Breast epithelium (tissue), 4 donors: ENCODE results near the gene TOE1. TPM values are rescaled to one million over a fixed set of nuclear protein-coding genes. Genes with fewer than 3 reads are reported as not detected.

Experiments
- DNase-seq, 2 donors: peaks; one replicate each; pipeline ENCODE4 v3.0.0-alpha.2; 2019; ENCODE audit warnings: low spot score in 2 of 2
- H3K27ac ChIP-seq, 2 donors: fragments of 200-600 bp; sonication (generic) in 1 of 2; one replicate each; pipeline ENCODE4 v1.5.1; 2016 to 2019; ENCODE audit warnings: mild to moderate bottlenecking in 1 of 2
- H3K27me3 ChIP-seq, 2 donors: fragments of 200-600 bp; sonication (generic) in 1 of 2; one replicate each; pipeline versions ENCODE4 v1.5.1 to v1.6.0; 2017 to 2019; ENCODE audit warnings: control low read depth in 1 of 2, mild to moderate bottlenecking in 1 of 2
- H3K36me3 ChIP-seq: fragments of 200-600 bp; one replicate; pipeline ENCODE4 v1.5.1; 2019
- H3K4me1 ChIP-seq, 2 donors: fragments of 200-600 bp; sonication (generic); one replicate each; pipeline ENCODE4 v1.5.1; 2016 to 2019; ENCODE audit warnings: control low read depth in 1 of 2
- H3K4me3 ChIP-seq, 3 donors: fragments of 200-600 bp; sonication (generic); 1 replicate in 2 of 3; 2 replicates in 1 of 3; pipeline ENCODE4 v1.5.1; 2016 to 2019; ENCODE audit warnings: mild to moderate bottlenecking in 3 of 3, moderate library complexity in 2 of 3
- H3K9me3 ChIP-seq, 2 donors: fragments of 200-600 bp; sonication (generic) in 1 of 2; one replicate each; pipeline ENCODE4 v1.5.1; 2016 to 2019; ENCODE audit warnings: control low read depth in 1 of 2
- POLR2A ChIP-seq: fragments of 450-650 bp; IDR thresholded peaks from one replicate; pipeline ENCODE4 v1.6.1; 2016; ENCODE audit warnings: antibody characterized with exemption, mild to moderate bottlenecking, moderate library complexity
- POLR2AphosphoS5 ChIP-seq, 3 donors: sonication (generic); formaldehyde crosslinking; IDR thresholded peaks; one replicate each; pipeline ENCODE4 v1.6.1; 2017; ENCODE audit warnings: antibody characterized with exemption in 3 of 3
- intact Hi-C: fragments of 100-400 bp; cut with DNase I; formaldehyde crosslinking; loops from one replicate; pipeline ENCODE4 v1.15.1; 2023; ENCODE audit warnings: low total_unique reads
- total RNA-seq, 3 donors: library from RNA; depleted of rRNA; stranded (reverse); fragments of >200 nt; gene quantifications; one replicate each; pipeline ENCODE4 v1.1.0, GENCODE V29; 2016
- TF ChIP-seq, protein P1 (sequence below), 3 donors: fragments of 450-650 bp; IDR thresholded peaks; one replicate each; pipeline ENCODE4 v1.5.1; 2016 to 2017; ENCODE audit warnings: antibody characterized with exemption in 3 of 3, mild to moderate bottlenecking in 3 of 3, moderate library complexity in 3 of 3

TOE1 gene
- total RNA-seq, 3 donors from 2014 or later, result 8.6 to 21.2 (median 11.1) TPM

DNA sequence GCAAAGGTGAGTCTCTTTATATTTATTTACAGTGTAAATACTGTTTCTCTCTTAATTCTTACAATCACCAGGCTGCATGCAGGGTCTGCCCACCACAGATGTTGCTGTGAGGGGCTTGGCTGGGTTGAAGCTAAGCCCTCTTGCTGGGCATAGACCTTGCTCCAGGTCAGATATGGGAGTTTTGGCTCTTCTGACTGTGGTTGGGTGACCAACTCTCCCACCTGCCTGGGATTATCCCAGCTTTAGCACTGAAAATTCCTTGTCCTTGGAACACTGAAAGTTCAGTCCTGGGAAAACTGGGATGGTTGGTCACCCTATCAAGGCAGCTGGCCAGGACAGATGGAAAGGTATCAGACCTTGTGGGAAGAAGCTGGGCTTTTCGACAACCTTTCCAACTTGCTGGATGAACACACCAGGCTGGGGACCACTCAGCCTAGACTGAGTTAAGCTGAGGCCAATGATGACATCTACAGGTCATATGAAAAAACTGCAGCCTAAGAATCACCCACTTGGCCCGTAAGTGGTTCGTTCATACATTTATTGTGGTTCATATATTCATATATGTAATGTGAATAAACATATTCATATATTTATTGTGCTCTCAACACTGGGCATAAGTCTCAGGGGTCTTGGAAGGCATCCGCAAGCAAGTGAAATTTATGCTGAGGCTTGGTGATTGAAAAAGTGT is 39.8 kb upstream of the TOE1 start:
- Histone ChIP-seq H3K4me1 (peaks cover 0 to 6% of the 10 kb centered on the region in 2 donors), H3K4me3 (no peak overlapping the region), H3K9me3 (no peaks in the 10 kb centered on the region), H3K27me3 (no peaks in the 10 kb centered on the region), H3K36me3 (no peaks in the 10 kb centered on the region), H3K27ac (no peak overlapping the region)
- no peak for DNase-seq
- TF ChIP-seq POLR2A (no peak), POLR2AphosphoS5 (IDR thresholded peaks at IDR 0.05) (no peak)
- TF ChIP-seq, protein P1, sequence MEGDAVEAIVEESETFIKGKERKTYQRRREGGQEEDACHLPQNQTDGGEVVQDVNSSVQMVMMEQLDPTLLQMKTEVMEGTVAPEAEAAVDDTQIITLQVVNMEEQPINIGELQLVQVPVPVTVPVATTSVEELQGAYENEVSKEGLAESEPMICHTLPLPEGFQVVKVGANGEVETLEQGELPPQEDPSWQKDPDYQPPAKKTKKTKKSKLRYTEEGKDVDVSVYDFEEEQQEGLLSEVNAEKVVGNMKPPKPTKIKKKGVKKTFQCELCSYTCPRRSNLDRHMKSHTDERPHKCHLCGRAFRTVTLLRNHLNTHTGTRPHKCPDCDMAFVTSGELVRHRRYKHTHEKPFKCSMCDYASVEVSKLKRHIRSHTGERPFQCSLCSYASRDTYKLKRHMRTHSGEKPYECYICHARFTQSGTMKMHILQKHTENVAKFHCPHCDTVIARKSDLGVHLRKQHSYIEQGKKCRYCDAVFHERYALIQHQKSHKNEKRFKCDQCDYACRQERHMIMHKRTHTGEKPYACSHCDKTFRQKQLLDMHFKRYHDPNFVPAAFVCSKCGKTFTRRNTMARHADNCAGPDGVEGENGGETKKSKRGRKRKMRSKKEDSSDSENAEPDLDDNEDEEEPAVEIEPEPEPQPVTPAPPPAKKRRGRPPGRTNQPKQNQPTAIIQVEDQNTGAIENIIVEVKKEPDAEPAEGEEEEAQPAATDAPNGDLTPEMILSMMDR (IDR thresholded peaks at IDR 0.05), result peak in 2 of 3 donors; percentile 58 to 65
- intact Hi-C loops, result loop anchor here (5.0 kb wide), 1 partner anchor 288 kb away; the partner anchor contains the start of genes HECTD3 and UROD

DNA sequence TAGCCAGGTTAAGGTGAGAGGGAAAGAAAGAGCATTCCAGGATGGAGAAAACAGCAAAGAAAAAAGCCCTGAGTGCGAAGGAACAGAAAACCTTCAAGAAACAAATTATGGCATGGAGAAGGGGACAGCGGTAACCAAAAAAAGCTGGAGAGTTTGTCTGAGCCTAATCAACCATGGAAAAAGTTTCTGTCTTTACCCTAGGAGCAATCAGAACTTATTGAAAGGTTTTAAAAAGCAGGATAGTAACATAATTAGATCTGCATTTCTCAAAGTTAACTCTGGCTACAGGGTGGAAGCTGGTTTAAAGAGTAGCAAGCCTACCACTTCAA is 39.3 kb upstream of the TOE1 start:
- no peak for DNase-seq
- TF ChIP-seq POLR2A, result no peak
- TF ChIP-seq, protein P1 (IDR thresholded peaks at IDR 0.05), result no peak
- TF ChIP-seq POLR2AphosphoS5 (IDR thresholded peaks at IDR 0.05), result no peak
- intact Hi-C loops, result loop anchor here (5.0 kb wide), 1 partner anchor 288 kb away; the partner anchor contains the start of genes HECTD3 and UROD
- H3K9me3 ChIP-seq, result no peaks in the 10 kb centered on the region
- H3K36me3 ChIP-seq, result no peaks in the 10 kb centered on the region
- peaks cover 0 to 6% of the 10 kb centered on the region in 2 donors for H3K4me1 ChIP-seq
- no peak overlapping the region for H3K27ac ChIP-seq
- no peak overlapping the region for H3K4me3 ChIP-seq
- no peaks in the 10 kb centered on the region for H3K27me3 ChIP-seq

DNA sequence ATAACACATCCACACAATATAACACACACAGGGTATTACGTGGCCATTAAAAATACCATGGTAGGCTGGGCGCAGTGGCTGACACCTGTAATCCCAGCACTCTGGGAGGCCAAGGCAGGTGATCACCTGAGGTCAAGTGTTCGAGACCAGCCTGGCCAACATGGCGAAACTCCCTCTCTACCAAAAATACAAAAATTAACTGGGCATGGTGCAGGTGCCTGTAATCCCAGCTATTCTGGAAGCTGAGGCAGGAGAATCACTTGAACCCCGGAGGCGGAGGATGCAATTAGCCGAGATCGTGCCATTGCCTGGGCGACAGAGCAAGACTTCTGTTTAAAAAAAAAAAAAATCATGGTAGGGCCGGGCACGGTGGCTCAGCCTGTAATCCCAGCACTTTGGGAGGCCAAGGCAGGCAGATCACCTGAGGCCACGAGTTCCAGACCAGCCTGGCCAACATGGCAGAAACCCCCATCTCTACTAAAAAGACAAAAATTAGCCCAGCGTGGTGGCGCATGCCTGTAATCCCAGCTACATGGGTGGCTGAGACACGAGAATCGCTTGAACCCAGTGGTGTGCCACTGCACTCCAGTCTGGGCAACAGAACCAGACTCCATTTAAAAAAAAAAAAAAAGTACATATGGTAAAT is 37.3 kb upstream of the TOE1 start:
- intact Hi-C loops, result loop anchor here (5.0 kb wide), 1 partner anchor 290 kb away; the partner anchor contains the start of genes HECTD3 and UROD
- H3K4me3 ChIP-seq, result peak overlapping the region; percentile 62 to 86 (median 67)
- peaks cover 0 to 6% of the 10 kb centered on the region in 2 donors for H3K4me1 ChIP-seq
- H3K27ac ChIP-seq, result peak overlapping the region; percentile 91 to 95
- no peak for DNase-seq
- H3K9me3 ChIP-seq, result no peaks in the 10 kb centered on the region
- no peaks in the 10 kb centered on the region for H3K27me3 ChIP-seq
- H3K36me3 ChIP-seq, result no peaks in the 10 kb centered on the region
- TF ChIP-seq POLR2A (no peak), POLR2AphosphoS5 (IDR thresholded peaks at IDR 0.05) (no peak)
- TF ChIP-seq, protein P1 (IDR thresholded peaks at IDR 0.05), result no peak

DNA sequence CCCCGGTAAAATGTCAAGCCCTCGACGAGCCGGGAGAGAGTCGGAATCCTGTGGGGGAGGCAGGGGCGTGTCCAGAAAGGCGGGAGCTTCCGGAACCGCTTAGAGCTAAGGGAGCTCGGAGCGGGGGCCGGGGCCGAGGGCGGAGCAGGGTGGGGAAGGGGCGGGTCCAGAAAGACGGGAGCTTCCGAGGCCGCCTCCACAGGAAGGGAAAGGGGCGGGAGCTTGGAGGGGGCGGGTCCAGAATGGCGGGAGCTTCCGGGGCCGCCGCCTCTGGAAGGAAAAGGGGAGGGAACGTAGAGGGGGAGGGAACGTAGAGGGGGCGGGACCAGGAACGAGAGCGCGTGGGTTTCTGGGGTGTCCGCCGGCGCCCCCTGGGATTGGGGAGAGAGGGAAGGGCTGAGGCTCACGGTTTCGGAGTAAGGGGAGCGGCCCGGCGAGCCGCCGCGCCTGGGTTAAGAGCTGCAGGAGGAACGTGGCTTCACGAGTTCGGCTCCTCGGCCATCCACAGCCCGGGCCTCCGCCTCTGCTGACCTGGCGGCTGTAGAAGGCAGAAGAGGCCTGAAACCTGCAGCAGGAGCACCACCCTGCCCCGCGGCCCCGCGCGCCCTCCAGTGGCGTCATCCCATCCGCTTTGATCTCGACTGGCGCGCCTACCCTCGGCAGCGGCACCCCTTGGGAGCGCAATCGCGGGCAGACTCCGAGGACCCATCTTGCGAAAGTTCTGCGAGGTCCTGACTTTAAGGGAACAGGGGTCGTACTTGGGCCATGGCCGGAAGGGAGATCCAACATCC is 36.3 kb upstream of the TOE1 start:
- intact Hi-C loops, result loop anchor here (5.0 kb wide), 1 partner anchor 291 kb away; the partner anchor contains the start of genes HECTD3 and UROD
- Histone ChIP-seq H3K27me3 (no peaks in the 10 kb centered on the region), H3K4me1 (peaks cover 0 to 6% of the 10 kb centered on the region in 2 donors), H3K36me3 (no peaks in the 10 kb centered on the region), H3K4me3 (peak overlapping the region; percentile 62 to 86 (median 67)), H3K9me3 (no peaks in the 10 kb centered on the region), H3K27ac (peak overlapping the region; percentile 91 to 96)
- peak; percentile 55 for TF ChIP-seq POLR2A
- peak; percentile 66 to 87 (median 84) for TF ChIP-seq POLR2AphosphoS5 (IDR thresholded peaks at IDR 0.05)
- TF ChIP-seq, protein P1 (IDR thresholded peaks at IDR 0.05), result peak; percentile 17 to 58 (median 48)
- peak; percentile 98 to 99 for DNase-seq
